ENCODE measurements around the gene FNTB.

GRCh38 chr14:64943556-64943955 lies 43.1 kb upstream of the FNTB start:
- TF ChIP-seq, protein P1, sequence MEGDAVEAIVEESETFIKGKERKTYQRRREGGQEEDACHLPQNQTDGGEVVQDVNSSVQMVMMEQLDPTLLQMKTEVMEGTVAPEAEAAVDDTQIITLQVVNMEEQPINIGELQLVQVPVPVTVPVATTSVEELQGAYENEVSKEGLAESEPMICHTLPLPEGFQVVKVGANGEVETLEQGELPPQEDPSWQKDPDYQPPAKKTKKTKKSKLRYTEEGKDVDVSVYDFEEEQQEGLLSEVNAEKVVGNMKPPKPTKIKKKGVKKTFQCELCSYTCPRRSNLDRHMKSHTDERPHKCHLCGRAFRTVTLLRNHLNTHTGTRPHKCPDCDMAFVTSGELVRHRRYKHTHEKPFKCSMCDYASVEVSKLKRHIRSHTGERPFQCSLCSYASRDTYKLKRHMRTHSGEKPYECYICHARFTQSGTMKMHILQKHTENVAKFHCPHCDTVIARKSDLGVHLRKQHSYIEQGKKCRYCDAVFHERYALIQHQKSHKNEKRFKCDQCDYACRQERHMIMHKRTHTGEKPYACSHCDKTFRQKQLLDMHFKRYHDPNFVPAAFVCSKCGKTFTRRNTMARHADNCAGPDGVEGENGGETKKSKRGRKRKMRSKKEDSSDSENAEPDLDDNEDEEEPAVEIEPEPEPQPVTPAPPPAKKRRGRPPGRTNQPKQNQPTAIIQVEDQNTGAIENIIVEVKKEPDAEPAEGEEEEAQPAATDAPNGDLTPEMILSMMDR (IDR thresholded peaks at IDR 0.05; ENCODE audit: insufficient read depth, low read length) = no peak
- no peak for TF ChIP-seq REST (IDR thresholded peaks at IDR 0.05; ENCODE audit: insufficient replicate concordance, low read depth)

Data from HL-60 (cell line).